Trophoblast cell (in vitro differentiated cells and primary cell): ENCODE data around the gene SDHA.
A peak's percentile ranks its signal among the peaks of the same experiment; 100 is the strongest.
"Not testable (repeated sequence)": the region's sequence is repeated elsewhere in the genome, so short reads cannot be mapped to it uniquely, and the experiment has no call there.

ENCODE experiments used
- DNase-seq, 2 donors: peaks; one replicate each; pipeline ENCODE4 v3.0.0-alpha.2; 2016
- H2AFZ ChIP-seq: 2 replicates; pipeline ENCODE4 v1.6.1; 2013; ENCODE audit warnings: low read length, moderate library complexity, mild to moderate bottlenecking; ENCODE audit not compliant: insufficient read depth, poor library complexity
- H2AK5ac ChIP-seq: 2 replicates; pipeline ENCODE4 v1.6.1; 2013; ENCODE audit warnings: mild to moderate bottlenecking, low read length
- H2BK120ac ChIP-seq: 2 replicates; pipeline ENCODE4 v1.6.1; 2013; ENCODE audit warnings: low read length, mild to moderate bottlenecking, moderate library complexity; ENCODE audit not compliant: insufficient read depth, poor library complexity
- H2BK12ac ChIP-seq: 2 replicates; pipeline ENCODE4 v1.6.1; 2013; ENCODE audit warnings: mild to moderate bottlenecking, low read length, moderate library complexity
- H2BK5ac ChIP-seq: 2 replicates; pipeline ENCODE4 v1.6.1; 2013; ENCODE audit warnings: low read length, low read depth, moderate library complexity, mild to moderate bottlenecking; ENCODE audit not compliant: poor library complexity
- H3K14ac ChIP-seq: 2 replicates; pipeline ENCODE4 v1.6.1; 2013; ENCODE audit warnings: mild to moderate bottlenecking, low read length
- H3K18ac ChIP-seq: 2 replicates; pipeline ENCODE4 v1.6.1; 2013; ENCODE audit warnings: mild to moderate bottlenecking, low read length
- H3K23ac ChIP-seq: 2 replicates; pipeline ENCODE4 v1.6.1; 2013; ENCODE audit warnings: low read length
- H3K27ac ChIP-seq: 2 replicates; pipeline ENCODE4 v1.5.1; 2013; ENCODE audit warnings: low read depth, mild to moderate bottlenecking, inconsistent platforms, low read length, moderate library complexity
- H3K27me3 ChIP-seq: 2 replicates; pipeline ENCODE4 v1.6.1; 2013; ENCODE audit warnings: inconsistent platforms, mild to moderate bottlenecking, low read length, moderate library complexity; ENCODE audit not compliant: insufficient read depth
- H3K36me3 ChIP-seq, 2 experiments: 1 replicate in 1 of 2; 2 replicates in 1 of 2; pipeline ENCODE4 v1.6.1; 2013; ENCODE audit warnings: low read length in 2 of 2, mild to moderate bottlenecking in 2 of 2, moderate library complexity in 1 of 2; ENCODE audit not compliant: insufficient read depth in 2 of 2, control insufficient read depth in 1 of 2
- H3K4ac ChIP-seq: 2 replicates; pipeline ENCODE4 v1.6.1; 2013; ENCODE audit warnings: low read depth, mild to moderate bottlenecking, low read length, moderate library complexity
- H3K4me1 ChIP-seq, 2 experiments: 1 replicate in 1 of 2; 2 replicates in 1 of 2; pipeline ENCODE4 v1.6.1; 2013; ENCODE audit warnings: low read length in 2 of 2, mild to moderate bottlenecking in 2 of 2, moderate library complexity in 1 of 2; ENCODE audit not compliant: insufficient read depth in 2 of 2, control insufficient read depth in 1 of 2
- H3K4me2 ChIP-seq: 2 replicates; pipeline ENCODE4 v1.6.1; 2013; ENCODE audit warnings: inconsistent platforms, mild to moderate bottlenecking, low read length, moderate library complexity
- H3K4me3 ChIP-seq: 2 replicates; pipeline ENCODE4 v1.5.1; 2013; ENCODE audit warnings: mild to moderate bottlenecking, low read depth, low read length, inconsistent platforms
- H3K79me1 ChIP-seq: one replicate; pipeline ENCODE4 v1.6.1; 2013; ENCODE audit warnings: low read length
- H3K79me2 ChIP-seq: 2 replicates; pipeline ENCODE4 v1.6.1; 2013; ENCODE audit warnings: low read length, mild to moderate bottlenecking; ENCODE audit not compliant: control insufficient read depth, insufficient read depth, poor library complexity
- H3K9ac ChIP-seq: 2 replicates; pipeline ENCODE4 v1.6.1; 2013; ENCODE audit warnings: mild to moderate bottlenecking, low read length
- H3K9me3 ChIP-seq: 2 replicates; pipeline ENCODE4 v1.6.1; 2013; ENCODE audit warnings: low read depth, mild to moderate bottlenecking, control low read depth, inconsistent platforms, low read length; ENCODE audit not compliant: insufficient read depth
- H4K12ac ChIP-seq: 2 replicates; pipeline ENCODE4 v1.6.1; 2013; ENCODE audit warnings: low read depth, mild to moderate bottlenecking, low read length, moderate library complexity
- H4K8ac ChIP-seq: 2 replicates; pipeline ENCODE4 v1.6.1; 2013; ENCODE audit warnings: low read depth, mild to moderate bottlenecking, low read length, moderate library complexity
- H4K91ac ChIP-seq: one replicate; pipeline ENCODE4 v1.6.1; 2013; ENCODE audit warnings: low read depth, mild to moderate bottlenecking, low read length, moderate library complexity
- WGBS: extraction: QIAGEN DNeasy Blood & Tissue Kit; methylation state at CpG from one replicate; pipeline ENCODE4 v1.1.7; 2013; ENCODE audit warnings: missing lambda C conversion rate; ENCODE audit not compliant: insufficient read length, insufficient coverage; ENCODE audit errors: extremely low coverage; 5-methylcytosine and 5-hydroxymethylcytosine counted together

Gene SDHA

GRCh38 chr5:243683-244367, 25.7 kb downstream of the SDHA start:
- Histone ChIP-seq H3K36me3 (peaks cover 39 to 56% of the 10 kb centered on the region in 2 experiments), H3K9me3 (peaks cover 13% of the 10 kb centered on the region)
- not testable (repeated sequence) for H2AK5ac ChIP-seq, H3K9ac ChIP-seq, H2BK5ac ChIP-seq, H4K91ac ChIP-seq, H3K4me3 ChIP-seq, H3K14ac ChIP-seq, H3K4me2 ChIP-seq, H3K27me3 ChIP-seq, H3K18ac ChIP-seq, H3K27ac ChIP-seq, H2BK120ac ChIP-seq, H3K23ac ChIP-seq, H2AFZ ChIP-seq, H4K12ac ChIP-seq, H4K8ac ChIP-seq, H3K79me1 ChIP-seq, H3K79me2 ChIP-seq, H3K4ac ChIP-seq, H2BK12ac ChIP-seq, H3K4me1 ChIP-seq, DNase-seq
- WGBS, result no CpG with 5 or more reads among the region's 12 CpGs

GRCh38 chr5:245717-246116, 27.6 kb downstream of the SDHA start:
- not testable (repeated sequence) for H2BK120ac ChIP-seq, H3K9ac ChIP-seq, H2AK5ac ChIP-seq, H3K79me1 ChIP-seq, H3K4me2 ChIP-seq, H4K8ac ChIP-seq, H3K4ac ChIP-seq, H3K4me3 ChIP-seq, H3K18ac ChIP-seq, H2BK5ac ChIP-seq, H2BK12ac ChIP-seq, H4K12ac ChIP-seq, H3K79me2 ChIP-seq, H3K27me3 ChIP-seq, H3K4me1 ChIP-seq, H2AFZ ChIP-seq, H3K27ac ChIP-seq, H4K91ac ChIP-seq, H3K14ac ChIP-seq, H3K23ac ChIP-seq
- Histone ChIP-seq H3K36me3 (peaks cover 33 to 50% of the 10 kb centered on the region in 2 experiments), H3K9me3 (peaks cover 14% of the 10 kb centered on the region)
- DNase-seq, result peak; percentile 62 to 92
- no CpG with 5 or more reads among the region's 5 CpGs for WGBS

- DNase-seq, H2AFZ ChIP-seq, H3K27me3 ChIP-seq, H4K91ac ChIP-seq, H3K9ac ChIP-seq, H3K14ac ChIP-seq, H3K79me1 ChIP-seq, H4K8ac ChIP-seq, H3K27ac ChIP-seq, H4K12ac ChIP-seq, H3K18ac ChIP-seq, H3K9me3 ChIP-seq, H2AK5ac ChIP-seq, H2BK12ac ChIP-seq, H2BK120ac ChIP-seq, H3K79me2 ChIP-seq, H2BK5ac ChIP-seq, H3K4ac ChIP-seq, H3K4me3 ChIP-seq, H3K4me2 ChIP-seq, H3K4me1 ChIP-seq, H3K23ac ChIP-seq: not testable (repeated sequence)
- WGBS, result no CpG with 5 or more reads among the region's 9 CpGs
- peaks cover 35 to 53% of the 10 kb centered on the region in 2 experiments for H3K36me3 ChIP-seq
Measured at GRCh38 chr5:250396-250795, 32.3 kb downstream of the SDHA start.

GRCh38 chr5:251016-251415, 32.9 kb downstream of the SDHA start:
- H2AFZ ChIP-seq, H3K4me1 ChIP-seq, H3K79me1 ChIP-seq, H4K8ac ChIP-seq, H3K9me3 ChIP-seq, H2BK5ac ChIP-seq, H3K9ac ChIP-seq, H3K79me2 ChIP-seq, H3K4ac ChIP-seq, H4K91ac ChIP-seq, H3K23ac ChIP-seq, H3K4me2 ChIP-seq, H2BK12ac ChIP-seq, H3K4me3 ChIP-seq, H3K14ac ChIP-seq, H2AK5ac ChIP-seq, H3K27ac ChIP-seq, H4K12ac ChIP-seq, DNase-seq, H3K18ac ChIP-seq, H2BK120ac ChIP-seq, H3K27me3 ChIP-seq: not testable (repeated sequence)
- H3K36me3 ChIP-seq, result peaks cover 37 to 51% of the 10 kb centered on the region in 2 experiments
- no CpG with 5 or more reads among the region's 12 CpGs for WGBS
